ENCODE data around the gene MATN3. TPM values are rescaled to one million over a fixed set of nuclear protein-coding genes. Genes with fewer than 3 reads are reported as not detected.

MATN3 gene
- total RNA-seq, 4 donors from 2014 or later: 0.28 to 9.1 (median 1.5) TPM

DNA sequence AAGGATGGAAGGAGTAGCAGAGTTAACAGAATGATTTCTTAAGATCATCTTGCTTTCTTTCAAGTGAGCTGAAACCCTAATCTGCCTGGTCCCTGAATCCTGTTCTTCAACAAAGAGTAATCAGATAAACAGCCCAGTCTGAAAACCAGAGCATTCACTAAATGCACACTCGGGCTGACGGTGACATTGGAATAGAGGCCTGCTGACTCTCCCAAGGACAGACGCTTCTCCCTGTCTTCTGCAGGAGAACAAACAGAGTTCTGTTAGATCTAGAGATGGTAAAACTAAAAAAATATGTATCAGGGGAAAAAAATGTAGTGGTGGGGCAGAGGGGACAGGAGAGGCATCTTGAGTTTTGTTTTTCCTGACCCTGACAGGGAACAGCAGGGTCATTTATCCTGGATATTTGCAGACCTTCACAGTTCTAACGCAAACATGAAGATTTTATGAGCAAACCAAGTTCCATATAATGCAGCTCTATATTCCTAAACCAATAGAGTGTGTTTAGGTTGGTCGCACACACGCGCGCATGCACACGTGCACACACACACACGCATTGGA, 7.3 kb downstream of the MATN3 start:
- TF ChIP-seq CTCF (IDR thresholded peaks at IDR 0.05): no peak
- no peak for ATAC-seq (ENCODE audit: low FRiP score)
- DNase-seq (ENCODE audit: low spot score): no peak

DNA sequence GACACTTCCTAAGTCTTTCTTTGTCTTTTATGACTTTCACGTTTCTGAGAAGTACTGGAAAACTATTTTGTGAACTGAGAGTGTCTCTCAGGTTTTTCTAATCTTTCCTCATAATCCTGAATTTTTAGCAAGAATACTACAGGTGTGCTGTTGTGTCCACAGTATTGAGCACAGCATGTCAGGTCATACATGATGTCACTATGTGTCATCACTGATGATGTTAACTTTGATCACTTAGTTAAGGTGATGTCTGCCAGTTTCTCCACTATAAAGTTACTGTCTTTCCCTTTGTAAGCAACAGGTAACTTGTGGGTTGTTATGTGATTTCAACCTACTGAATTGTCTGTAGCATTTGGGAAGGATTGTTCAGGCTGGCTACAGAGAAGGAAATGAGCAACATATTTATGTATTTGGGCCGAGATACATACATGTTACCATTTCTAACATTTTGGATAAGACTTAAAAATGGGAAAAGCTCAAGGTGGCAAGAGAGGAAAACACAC, 11.1 kb downstream of the MATN3 start:
- no peak for TF ChIP-seq CTCF (IDR thresholded peaks at IDR 0.05)
- DNase-seq (ENCODE audit: low spot score) (no peak), ATAC-seq (ENCODE audit: low FRiP score) (no peak)

DNA sequence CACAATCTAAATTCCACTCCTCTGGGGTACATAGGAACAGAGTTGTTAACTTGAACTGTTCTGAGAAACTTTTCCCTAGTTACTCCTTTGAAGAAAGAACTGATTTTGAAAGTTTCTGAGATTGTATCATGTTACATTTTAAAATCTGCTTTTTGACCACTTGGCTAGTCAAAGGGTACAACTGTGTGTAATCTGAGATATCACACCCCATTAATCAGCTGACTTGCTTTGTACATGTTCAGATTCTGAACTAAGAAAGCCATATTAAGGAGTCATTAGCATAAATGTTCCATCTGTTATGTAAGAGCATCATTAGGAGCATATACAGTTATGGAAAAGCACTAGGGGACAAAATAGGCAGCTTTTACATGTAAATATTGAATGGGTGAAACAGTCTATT, 18.7 kb downstream of the MATN3 start:
- TF ChIP-seq CTCF (IDR thresholded peaks at IDR 0.05): no peak
- ATAC-seq (ENCODE audit: low FRiP score) (no peak), DNase-seq (ENCODE audit: low spot score) (no peak)

GRCh38 chr2:19991895-19992294, 20.6 kb downstream of the MATN3 start:
- ATAC-seq (ENCODE audit: low FRiP score) (no peak), DNase-seq (ENCODE audit: low spot score) (no peak)
- TF ChIP-seq CTCF (IDR thresholded peaks at IDR 0.05): no peak

DNA sequence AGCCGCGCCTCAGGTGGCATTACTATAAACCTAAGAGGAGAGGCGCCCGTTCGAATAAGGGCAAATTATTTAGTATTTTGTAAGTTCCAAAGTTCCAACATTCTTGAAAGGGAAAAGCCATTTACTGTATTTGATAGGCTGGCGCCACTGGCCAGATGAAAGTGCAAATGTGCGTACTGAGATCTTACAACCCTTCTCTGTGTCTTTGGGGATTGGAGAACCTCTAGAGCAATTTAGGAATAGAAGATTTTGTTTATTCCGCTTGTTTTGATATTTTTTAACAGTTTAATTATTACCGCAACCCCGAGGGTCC, 22.1 kb downstream of the MATN3 start:
- no peak for TF ChIP-seq CTCF (IDR thresholded peaks at IDR 0.05)
- DNase-seq (ENCODE audit: low spot score): no peak
- no peak for ATAC-seq (ENCODE audit: low FRiP score)

GRCh38 chr2:19989667-19990415, 22.6 kb downstream of the MATN3 start, which contains the start of gene WDR35:
TSS of gene WDR35 (minus strand) at chr2:19990105. CDS start at chr2:19990015, 90 bp downstream.
- no peak for TF ChIP-seq CTCF (IDR thresholded peaks at IDR 0.05)
- peak; percentile 81 for DNase-seq (ENCODE audit: low spot score)
- ATAC-seq (ENCODE audit: low FRiP score): peak; percentile 98

DNA sequence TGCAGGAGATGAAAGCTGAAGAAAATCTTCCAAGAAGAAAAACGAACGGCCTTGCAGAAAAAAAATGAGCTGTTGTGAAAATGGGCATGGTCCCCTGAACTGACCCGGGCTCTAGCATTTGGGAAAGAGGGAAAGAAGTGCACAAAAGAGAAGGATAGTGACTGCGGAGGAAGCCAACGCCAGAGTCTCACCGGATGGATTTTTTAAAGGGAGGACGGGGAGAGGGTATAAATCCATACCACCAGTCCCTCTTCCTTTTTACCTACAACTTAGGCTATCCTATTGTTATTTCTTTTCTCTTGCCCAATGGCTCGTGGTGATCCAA, 23.2 kb downstream of the MATN3 start:
- TF ChIP-seq CTCF (IDR thresholded peaks at IDR 0.05): no peak
- DNase-seq (ENCODE audit: low spot score) (no peak), ATAC-seq (ENCODE audit: low FRiP score) (no peak)

Data from omental fat pad (tissue), 4 donors.